Mammary epithelial cell (primary cell): ENCODE data around the gene IFI6.

Source experiments
- CTCF ChIP-seq, 2 donors: IDR thresholded peaks in 1 of 2; conservative IDR thresholded peaks in 1 of 2; 2 replicates each; pipeline ENCODE4 v1.5.1; 2011 to 2012; ENCODE audit warnings: inconsistent platforms in 2 of 2, low read length in 2 of 2, mild to moderate bottlenecking in 2 of 2, control low read depth in 1 of 2, low read depth in 1 of 2; ENCODE audit not compliant: insufficient read depth in 1 of 2; ENCODE audit errors: extremely low read depth in 1 of 2
- EZH2 ChIP-seq: IDR thresholded peaks from 2 replicates; pipeline ENCODE4 v1.6.1; 2012; ENCODE audit warnings: low read length, inconsistent platforms, borderline replicate concordance

- TF ChIP-seq CTCF (conservative IDR thresholded peaks at IDR 0.05 in 1 of 2, IDR thresholded peaks at IDR 0.05 in 1 of 2; ENCODE audit: extremely low read depth in 1 of 2, insufficient read depth in 1 of 2, low read depth in 1 of 2, low read length in 2 of 2) (no peak), EZH2 (no peak)
Observed at GRCh38 chr1:27666294-27666693, 5.7 kb downstream of the IFI6 start.
